PC-3 (cell line): ENCODE measurements around the gene BIRC7. TPM values are rescaled to one million over a fixed set of nuclear protein-coding genes. Genes with fewer than 3 reads are reported as not detected.

Experiments
- ATAC-seq: fragments of 200-7000 bp; cut with Tn5 transposase; 2 replicates; pipeline ENCODE4 v1.9.1; 2020; ENCODE audit warnings: mild to moderate bottlenecking, moderate library complexity
- BruUV-seq: library from RNA; stranded (reverse); fragments of 400-500 nt; replicated peaks from 2 replicates; lab custom pipeline; 2021; lab: Mats Ljungman, UMichigan
- CTCF ChIA-PET: fragments of 300-600 bp; sonication (Branson Sonifier 250); formaldehyde crosslinking; loops from one replicate; lab custom pipeline; 2022; ENCODE audit warnings: antibody characterized with exemption; lab: Charles Lee
- POLR2A ChIA-PET: fragments of 300-600 bp; sonication (Branson Sonifier 250); formaldehyde crosslinking; loops from one replicate; lab custom pipeline; 2022; ENCODE audit warnings: antibody characterized with exemption; ENCODE audit not compliant: unreplicated experiment; lab: Charles Lee
- DNase-seq: peaks from one replicate; pipeline ENCODE4 v3.0.0-alpha.2; 2015
- H2AFZ ChIP-seq: fragments of 300-600 bp; sonication (generic); 2 replicates; pipeline ENCODE4 v1.6.0; 2016; ENCODE audit warnings: antibody characterized with exemption, low read length
- H3F3A ChIP-seq: fragments of 300-600 bp; sonication (generic); one replicate; pipeline ENCODE4 v1.6.0; 2017; ENCODE audit warnings: antibody characterized with exemption, low read length, control low read depth, mild to moderate bottlenecking; ENCODE audit not compliant: unreplicated experiment
- H3K27ac ChIP-seq: fragments of 300-600 bp; sonication (generic); 2 replicates; pipeline ENCODE4 v1.5.1; 2016; ENCODE audit warnings: mild to moderate bottlenecking, low read length
- H3K27me3 ChIP-seq: fragments of 300-600 bp; sonication (generic); 2 replicates; pipeline ENCODE4 v1.6.1; 2016; ENCODE audit warnings: low read length, mixed read lengths
- H3K36me3 ChIP-seq: fragments of 300-600 bp; sonication (generic); 2 replicates; pipeline ENCODE4 v1.6.1; 2016; ENCODE audit warnings: low read depth, mixed run types, low read length, mixed read lengths
- H3K4me1 ChIP-seq: fragments of 300-600 bp; sonication (generic); 2 replicates; pipeline ENCODE4 v1.5.1; 2016; ENCODE audit warnings: low read length; ENCODE audit not compliant: insufficient read depth
- H3K4me2 ChIP-seq: fragments of 300-600 bp; sonication (generic); 2 replicates; pipeline ENCODE4 v1.6.0; 2016; ENCODE audit warnings: low read length
- H3K4me3 ChIP-seq: fragments of 300-600 bp; sonication (generic); 2 replicates; pipeline ENCODE4 v1.5.1; 2016; ENCODE audit warnings: mild to moderate bottlenecking, low read length, mixed read lengths
- H3K79me2 ChIP-seq: fragments of 300-600 bp; sonication (generic); 2 replicates; pipeline ENCODE4 v1.6.1; 2017; ENCODE audit warnings: low read length, mixed read lengths
- H3K9ac ChIP-seq: fragments of 300-600 bp; sonication (generic); 2 replicates; pipeline ENCODE4 v1.6.0; 2016; ENCODE audit warnings: mild to moderate bottlenecking, low read length
- H3K9me2 ChIP-seq: fragments of 300-600 bp; sonication (generic); replicated peaks from 2 replicates; pipeline ENCODE4 v1.6.1; 2016; ENCODE audit warnings: mixed run types, low read length, mixed read lengths
- H3K9me3 ChIP-seq: fragments of 300-600 bp; sonication (generic); 2 replicates; pipeline ENCODE4 v1.6.1; 2016; ENCODE audit warnings: low read length, mixed read lengths
- H4K20me1 ChIP-seq: fragments of 300-600 bp; sonication (generic); 2 replicates; pipeline ENCODE4 v1.6.1; 2016; ENCODE audit warnings: low read length, mixed read lengths
- EZH2 ChIP-seq: fragments of 300-600 bp; sonication (generic); IDR thresholded peaks from one replicate; pipeline ENCODE4 v1.6.1; 2017; ENCODE audit warnings: antibody characterized with exemption, mild to moderate bottlenecking, low read length; ENCODE audit not compliant: unreplicated experiment
- EZH2phosphoT487 ChIP-seq: fragments of 300-600 bp; sonication (generic); IDR thresholded peaks from 2 replicates; pipeline ENCODE4 v1.6.1; 2018; ENCODE audit warnings: mild to moderate bottlenecking, antibody characterized with exemption, low read length, borderline replicate concordance
- intact Hi-C: fragments of 100-400 bp; cut with micrococcal nuclease; formaldehyde crosslinking; loops from 2 replicates; pipeline ENCODE4 v1.9.0; 2023
- total RNA-seq: library from RNA; depleted of rRNA; stranded (reverse); fragments of >200 nt; gene quantifications from 2 replicates; pipeline ENCODE4 v1.2.3, GENCODE V29; 2014
- TF ChIP-seq, protein P1 (sequence below): fragments of 300-600 bp; sonication (generic); conservative IDR thresholded peaks from 2 replicates; pipeline ENCODE4 v1.5.1; 2017; ENCODE audit warnings: antibody characterized with exemption, low read depth, mild to moderate bottlenecking, low read length

BIRC7 gene
- total RNA-seq, 1 experiment from 2014 or later: not detected

DNA sequence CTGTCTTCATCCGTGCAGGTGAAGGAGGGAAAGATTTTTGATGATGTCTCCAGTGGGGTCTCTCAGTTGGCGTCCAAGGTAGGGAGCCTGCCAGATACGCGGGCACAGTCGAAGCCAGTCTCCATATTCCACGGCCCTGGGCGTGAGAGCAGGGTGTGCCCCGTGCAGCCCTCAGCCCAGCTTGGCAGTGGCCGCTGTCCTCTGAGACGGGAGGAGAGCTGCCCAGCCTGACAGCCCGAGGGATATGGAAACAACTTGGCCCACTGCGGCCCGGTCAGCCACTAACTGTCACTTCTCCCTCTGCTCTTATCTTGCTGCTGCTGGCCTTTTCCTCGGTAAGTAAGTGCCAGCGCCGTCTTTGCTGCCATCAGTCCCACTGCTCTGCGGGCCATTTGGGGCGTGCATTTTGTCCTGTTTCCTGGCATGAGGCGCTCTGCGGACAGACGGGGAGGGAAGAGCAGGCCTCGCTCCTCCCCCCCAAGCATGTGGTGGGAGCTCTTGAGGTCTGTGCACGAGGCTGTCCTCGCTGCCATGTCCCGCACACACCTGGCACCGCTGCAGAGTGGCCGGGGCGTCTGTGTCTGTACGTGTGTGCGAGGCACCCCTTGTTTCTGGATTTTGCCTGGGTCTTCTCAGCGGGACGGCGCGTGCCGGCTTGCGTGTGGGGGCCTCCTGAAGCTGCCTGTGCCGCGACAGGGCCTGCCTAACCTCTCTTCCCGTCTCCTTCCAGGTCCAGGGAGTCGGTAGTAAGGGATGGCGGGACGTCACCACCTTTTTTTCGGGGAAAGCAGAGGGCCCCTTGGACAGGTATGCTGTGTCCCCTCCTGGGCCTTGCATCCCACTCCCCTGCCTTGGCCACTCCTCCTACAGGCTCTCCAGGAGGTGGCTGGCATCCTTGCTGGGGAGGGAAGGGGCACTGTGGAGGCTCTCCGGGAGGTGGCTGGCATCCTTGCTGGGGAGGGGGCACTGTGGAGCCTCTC is 50.2 kb downstream of the BIRC7 start:
- Histone ChIP-seq H3K79me2 (no peaks in the 10 kb centered on the region), H3K4me3 (no peak overlapping the region), H3K9me2 (no peaks in the 10 kb centered on the region), H3K27me3 (no peaks in the 10 kb centered on the region), H2AFZ (no peak overlapping the region), H3K27ac (no peak overlapping the region), H3K9me3 (no peaks in the 10 kb centered on the region), H3K4me2 (no peak overlapping the region), H3K4me1 (no peaks in the 10 kb centered on the region), H4K20me1 (no peaks in the 10 kb centered on the region), H3K9ac (no peak overlapping the region), H3F3A (no peaks in the 10 kb centered on the region), H3K36me3 (peaks cover 3% of the 10 kb centered on the region; the same call in 1 of the 2 replicates)
- intact Hi-C loops: no loop called here
- ATAC-seq: no peak
- TF ChIP-seq, protein P1, sequence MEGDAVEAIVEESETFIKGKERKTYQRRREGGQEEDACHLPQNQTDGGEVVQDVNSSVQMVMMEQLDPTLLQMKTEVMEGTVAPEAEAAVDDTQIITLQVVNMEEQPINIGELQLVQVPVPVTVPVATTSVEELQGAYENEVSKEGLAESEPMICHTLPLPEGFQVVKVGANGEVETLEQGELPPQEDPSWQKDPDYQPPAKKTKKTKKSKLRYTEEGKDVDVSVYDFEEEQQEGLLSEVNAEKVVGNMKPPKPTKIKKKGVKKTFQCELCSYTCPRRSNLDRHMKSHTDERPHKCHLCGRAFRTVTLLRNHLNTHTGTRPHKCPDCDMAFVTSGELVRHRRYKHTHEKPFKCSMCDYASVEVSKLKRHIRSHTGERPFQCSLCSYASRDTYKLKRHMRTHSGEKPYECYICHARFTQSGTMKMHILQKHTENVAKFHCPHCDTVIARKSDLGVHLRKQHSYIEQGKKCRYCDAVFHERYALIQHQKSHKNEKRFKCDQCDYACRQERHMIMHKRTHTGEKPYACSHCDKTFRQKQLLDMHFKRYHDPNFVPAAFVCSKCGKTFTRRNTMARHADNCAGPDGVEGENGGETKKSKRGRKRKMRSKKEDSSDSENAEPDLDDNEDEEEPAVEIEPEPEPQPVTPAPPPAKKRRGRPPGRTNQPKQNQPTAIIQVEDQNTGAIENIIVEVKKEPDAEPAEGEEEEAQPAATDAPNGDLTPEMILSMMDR: no peak
- TF ChIP-seq EZH2: no peak
- TF ChIP-seq EZH2phosphoT487: no peak
- ChIA-PET CTCF (no interaction called here), POLR2A (no interaction called here)
- BruUV-seq: no TSS peak
- DNase-seq: no peak

DNA sequence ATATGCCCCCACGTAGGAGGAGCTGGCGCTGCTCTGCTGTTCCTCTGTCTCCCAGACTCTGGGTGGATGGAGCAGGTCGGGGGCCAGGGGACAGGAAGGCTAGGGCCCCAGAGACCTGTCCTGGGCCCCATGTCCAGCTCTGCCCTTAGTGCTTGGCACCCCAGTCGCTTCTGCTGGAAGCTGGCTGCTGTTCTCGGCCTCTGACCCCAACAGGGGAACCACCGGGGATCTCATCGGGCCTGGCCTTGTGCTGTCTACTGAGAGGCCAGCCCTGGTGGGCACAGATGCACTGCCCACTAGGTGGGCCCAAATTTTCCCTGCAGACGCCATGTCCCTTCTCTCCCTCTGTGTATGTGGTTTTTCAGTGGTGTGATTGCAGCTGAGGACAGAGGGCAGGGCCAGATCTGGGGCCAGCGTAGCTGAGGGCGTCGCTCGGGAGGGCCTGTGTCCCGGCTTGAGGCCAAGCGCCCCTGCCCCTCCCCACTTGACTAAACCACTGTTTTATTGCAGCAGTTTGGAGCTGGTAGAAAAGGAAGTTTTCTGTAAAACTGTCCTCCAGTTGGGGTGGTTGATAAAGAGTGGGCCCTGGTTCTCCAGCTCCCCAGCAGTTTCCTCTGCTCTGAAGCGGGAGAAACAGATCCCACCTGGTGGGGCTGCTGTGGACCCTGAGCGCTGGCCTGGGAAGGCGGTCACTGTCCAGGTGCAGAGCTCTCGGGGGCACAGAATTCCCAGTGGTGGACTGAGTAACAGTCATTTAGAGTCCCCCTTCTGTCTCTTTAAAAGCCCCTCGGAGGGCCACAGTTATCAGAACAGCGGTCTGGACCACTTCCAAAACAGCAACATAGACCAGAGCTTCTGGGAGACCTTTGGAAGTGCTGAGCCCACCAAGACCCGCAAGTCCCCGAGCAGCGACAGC is 51.3 kb downstream of the BIRC7 start:
- CTCF ChIA-PET: no interaction called here
- Histone ChIP-seq H4K20me1 (no peaks in the 10 kb centered on the region), H3K36me3 (peaks cover 3% of the 10 kb centered on the region; the same call in 1 of the 2 replicates), H3F3A (no peaks in the 10 kb centered on the region), H3K4me1 (no peaks in the 10 kb centered on the region), H3K79me2 (no peaks in the 10 kb centered on the region), H3K9me2 (no peaks in the 10 kb centered on the region), H3K9me3 (no peaks in the 10 kb centered on the region), H3K27me3 (no peaks in the 10 kb centered on the region), H3K4me2 (no peak overlapping the region), H3K4me3 (no peak overlapping the region), H3K9ac (no peak overlapping the region), H2AFZ (no peak overlapping the region), H3K27ac (no peak overlapping the region)
- TF ChIP-seq EZH2: no peak
- TF ChIP-seq, protein P1: no peak
- no peak for TF ChIP-seq EZH2phosphoT487
- no peak for DNase-seq
- no peak for ATAC-seq
- POLR2A ChIA-PET: no interaction called here
- intact Hi-C loops: no loop called here
- no TSS peak for BruUV-seq
